ENCODE measurements around the gene LCE5A. TPM values are rescaled to one million over a fixed set of nuclear protein-coding genes. Genes with fewer than 3 reads are reported as not detected.

LCE5A gene
- total RNA-seq, 1 donor from 2014 or later = not detected

GRCh38 chr1:152506899-152507498, 3.6 kb upstream of the LCE5A start:
- Histone ChIP-seq H3K9me3 (no peaks in the 10 kb centered on the region), H3K27ac (no peak overlapping the region), H3K4me3 (no peak overlapping the region), H3K27me3 (ENCODE audit: low read depth) (peaks cover 6% of the 10 kb centered on the region), H3K36me3 (no peaks in the 10 kb centered on the region), H3K4me1 (no peaks in the 10 kb centered on the region)
- no peak for DNase-seq
- no peak for TF ChIP-seq CTCF (IDR thresholded peaks at IDR 0.05)
- intact Hi-C loops (cut with DNase I) = no loop called here
- no peak for ATAC-seq

- DNase-seq = no peak
- ATAC-seq = no peak
- H3K27me3 ChIP-seq (ENCODE audit: low read depth) = peaks cover 41% of the 10 kb centered on the region
- H3K4me3 ChIP-seq = no peak overlapping the region
- no peaks in the 10 kb centered on the region for H3K9me3 ChIP-seq
- no peak overlapping the region for H3K27ac ChIP-seq
- TF ChIP-seq CTCF (IDR thresholded peaks at IDR 0.05) = no peak
- intact Hi-C loops (cut with DNase I) = no loop called here
- H3K4me1 ChIP-seq = peaks cover 9% of the 10 kb centered on the region
- no peaks in the 10 kb centered on the region for H3K36me3 ChIP-seq
These were observed 993 bp downstream of the LCE5A start for GRCh38 chr1:152511596-152511995.

- TF ChIP-seq CTCF (IDR thresholded peaks at IDR 0.05) = no peak
- Histone ChIP-seq H3K27ac (no peak overlapping the region), H3K36me3 (no peaks in the 10 kb centered on the region), H3K4me1 (peaks cover 9% of the 10 kb centered on the region), H3K27me3 (ENCODE audit: low read depth) (peaks cover 52% of the 10 kb centered on the region), H3K4me3 (no peak overlapping the region), H3K9me3 (no peaks in the 10 kb centered on the region)
- intact Hi-C loops (cut with DNase I) = no loop called here
- no peak for ATAC-seq
- no peak for DNase-seq
These were observed 2.5 kb downstream of the LCE5A start for GRCh38 chr1:152513081-152513480.

- intact Hi-C loops (cut with DNase I) = no loop called here
- Histone ChIP-seq H3K27ac (no peak overlapping the region), H3K36me3 (no peaks in the 10 kb centered on the region), H3K9me3 (no peaks in the 10 kb centered on the region), H3K4me1 (peaks cover 9% of the 10 kb centered on the region), H3K4me3 (no peak overlapping the region), H3K27me3 (ENCODE audit: low read depth) (peaks cover 52% of the 10 kb centered on the region)
- no peak for DNase-seq
- no peak for TF ChIP-seq CTCF (IDR thresholded peaks at IDR 0.05)
- ATAC-seq = no peak
These were observed 4.3 kb downstream of the LCE5A start for GRCh38 chr1:152514715-152515433.

- no peak overlapping the region for H3K4me3 ChIP-seq
- no peaks in the 10 kb centered on the region for H3K9me3 ChIP-seq
- intact Hi-C loops (cut with DNase I) = no loop called here
- H3K4me1 ChIP-seq = peaks cover 9% of the 10 kb centered on the region
- ATAC-seq (peak in 1 of 2 donors; percentile 26), DNase-seq (no peak)
- no peaks in the 10 kb centered on the region for H3K36me3 ChIP-seq
- peaks cover 52% of the 10 kb centered on the region for H3K27me3 ChIP-seq (ENCODE audit: low read depth)
- no peak for TF ChIP-seq CTCF (IDR thresholded peaks at IDR 0.05)
- no peak overlapping the region for H3K27ac ChIP-seq
These were observed 4.8 kb downstream of the LCE5A start for GRCh38 chr1:152515434-152515783.
